ENCODE measurements around the gene PRSS12.
"Not testable (repeated sequence)": the region's sequence is repeated elsewhere in the genome, so short reads cannot be mapped to it uniquely, and the experiment has no call there.

PRSS12 gene

DNA sequence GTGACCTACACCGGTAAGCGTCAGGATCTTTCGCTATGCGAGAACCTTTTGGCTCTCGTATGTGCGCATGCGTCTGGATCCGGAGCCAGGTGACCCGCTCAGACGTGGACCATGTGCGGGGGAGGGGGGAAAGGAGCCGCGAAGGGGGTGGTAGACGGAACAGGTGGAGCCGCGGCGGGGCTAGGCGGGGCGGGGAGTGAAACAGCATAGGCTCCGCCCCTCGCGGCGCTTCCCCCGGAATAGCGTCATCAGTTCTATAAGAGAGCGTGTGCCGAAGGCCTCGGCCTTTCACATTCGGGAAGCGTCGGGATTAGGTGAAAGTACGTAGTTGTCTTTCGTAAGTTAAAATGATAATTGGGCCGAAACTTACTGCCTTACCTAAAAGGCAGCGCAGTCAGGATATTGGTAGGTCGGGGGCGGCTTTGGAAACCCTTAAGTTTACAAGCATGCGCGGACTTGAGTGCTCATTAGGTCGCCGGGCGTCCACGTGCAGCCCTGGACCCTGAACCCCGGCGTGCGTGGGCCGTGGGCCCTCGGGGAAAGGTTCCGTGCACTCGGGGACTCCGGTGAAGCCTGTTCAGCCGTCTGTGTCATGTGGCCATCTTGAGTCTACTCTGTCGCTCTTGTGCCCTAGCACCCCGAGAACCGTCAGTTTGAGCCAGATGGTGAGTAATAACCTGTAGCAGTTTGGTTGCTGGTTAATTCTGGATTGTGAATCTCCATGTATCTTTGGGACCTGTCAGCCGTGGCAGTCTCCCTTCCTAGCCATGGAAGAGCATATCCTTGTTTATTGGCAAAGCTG, 74.1 kb downstream of the PRSS12 start:
- H3K4me1 ChIP-seq (ENCODE audit: insufficient read depth, insufficient read length): no peaks in the 10 kb centered on the region
- H3K9ac ChIP-seq (ENCODE audit: insufficient read length, low read depth): peak overlapping the region; percentile 99
- peak; percentile 90 for DNase-seq (ENCODE audit: low read depth, low spot score)
- H3K27me3 ChIP-seq (ENCODE audit: insufficient read depth, insufficient read length): no peaks in the 10 kb centered on the region
- no peaks in the 10 kb centered on the region; the same call in 1 of the 2 replicates for H3K9me3 ChIP-seq (ENCODE audit: insufficient read depth, low read length)
- peak overlapping the region; percentile 93 for H3K4me3 ChIP-seq (ENCODE audit: insufficient read length, low read depth)
- no peak for TF ChIP-seq SUZ12 (IDR thresholded peaks at IDR 0.05; ENCODE audit: extremely low read depth, insufficient read depth, insufficient read length)
- TF ChIP-seq YY1 (IDR thresholded peaks at IDR 0.05; ENCODE audit: insufficient read depth, insufficient read length): no peak
- TF ChIP-seq ZNF274 (IDR thresholded peaks at IDR 0.05; ENCODE audit: low read depth, low read length): no peak
- peaks cover 36% of the 10 kb centered on the region for H3K36me3 ChIP-seq (ENCODE audit: insufficient read depth, insufficient read length, low read length)

DNA sequence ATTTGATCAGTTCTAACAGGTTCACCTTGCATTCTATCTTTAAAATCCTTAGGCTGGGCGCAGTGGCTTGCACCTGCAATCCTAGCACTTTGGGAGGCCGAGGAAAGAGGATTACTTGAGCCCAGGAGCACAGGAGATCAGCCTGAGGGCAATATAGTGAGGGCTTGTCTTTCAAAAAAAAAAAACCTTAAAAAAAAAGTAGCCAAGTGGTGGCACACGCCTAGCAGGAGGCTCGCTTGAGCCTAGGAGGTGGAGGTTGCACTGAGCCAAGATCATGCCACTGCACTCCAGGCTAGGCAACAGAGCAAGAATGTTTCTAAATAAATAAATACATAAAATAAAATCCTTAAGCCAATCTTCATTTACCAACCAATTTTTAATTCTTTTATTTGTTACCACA, 75.6 kb downstream of the PRSS12 start:
- Histone ChIP-seq H3K4me1 (ENCODE audit: insufficient read depth, insufficient read length) (no peaks in the 10 kb centered on the region), H3K4me3 (ENCODE audit: insufficient read length, low read depth) (peak overlapping the region; percentile 93), H3K9me3 (ENCODE audit: insufficient read depth, low read length) (no peaks in the 10 kb centered on the region; the same call in 1 of the 2 replicates), H3K36me3 (ENCODE audit: insufficient read depth, insufficient read length, low read length) (peaks cover 36% of the 10 kb centered on the region), H3K9ac (ENCODE audit: insufficient read length, low read depth) (no peak overlapping the region), H3K27me3 (ENCODE audit: insufficient read depth, insufficient read length) (no peaks in the 10 kb centered on the region)
- TF ChIP-seq YY1 (IDR thresholded peaks at IDR 0.05; ENCODE audit: insufficient read depth, insufficient read length) (no peak), ZNF274 (IDR thresholded peaks at IDR 0.05; ENCODE audit: low read depth, low read length) (no peak), SUZ12 (IDR thresholded peaks at IDR 0.05; ENCODE audit: extremely low read depth, insufficient read depth, insufficient read length) (no peak)
- DNase-seq (ENCODE audit: low read depth, low spot score): no peak

DNA sequence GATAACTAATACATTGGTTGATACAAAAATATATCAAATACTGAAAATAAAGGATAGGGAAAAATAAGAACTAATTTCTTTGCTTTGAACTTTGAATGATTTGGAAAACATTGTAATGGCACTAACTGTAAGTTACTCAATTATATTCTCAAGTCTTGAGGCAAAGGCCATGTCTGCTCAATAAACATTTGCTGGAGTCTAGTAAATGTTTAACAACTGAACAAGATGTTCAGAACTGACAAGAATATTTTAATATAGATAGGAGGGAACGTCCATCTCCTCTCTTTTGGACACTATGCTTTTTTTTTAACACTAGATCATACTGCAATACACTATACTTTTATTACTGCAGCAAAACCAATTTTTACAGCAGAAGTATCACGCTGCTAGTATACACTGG, 76.2 kb downstream of the PRSS12 start:
- Histone ChIP-seq H3K36me3 (ENCODE audit: insufficient read depth, insufficient read length, low read length) (peaks cover 30% of the 10 kb centered on the region), H3K27me3 (ENCODE audit: insufficient read depth, insufficient read length) (no peaks in the 10 kb centered on the region), H3K9me3 (ENCODE audit: insufficient read depth, low read length) (no peaks in the 10 kb centered on the region; the same call in 1 of the 2 replicates), H3K4me1 (ENCODE audit: insufficient read depth, insufficient read length) (no peaks in the 10 kb centered on the region), H3K4me3 (ENCODE audit: insufficient read length, low read depth) (no peak overlapping the region), H3K9ac (ENCODE audit: insufficient read length, low read depth) (no peak overlapping the region)
- TF ChIP-seq SUZ12 (IDR thresholded peaks at IDR 0.05; ENCODE audit: extremely low read depth, insufficient read depth, insufficient read length): no peak
- TF ChIP-seq YY1 (IDR thresholded peaks at IDR 0.05; ENCODE audit: insufficient read depth, insufficient read length): no peak
- TF ChIP-seq ZNF274 (IDR thresholded peaks at IDR 0.05; ENCODE audit: low read depth, low read length): no peak
- no peak for DNase-seq (ENCODE audit: low read depth, low spot score)

DNA sequence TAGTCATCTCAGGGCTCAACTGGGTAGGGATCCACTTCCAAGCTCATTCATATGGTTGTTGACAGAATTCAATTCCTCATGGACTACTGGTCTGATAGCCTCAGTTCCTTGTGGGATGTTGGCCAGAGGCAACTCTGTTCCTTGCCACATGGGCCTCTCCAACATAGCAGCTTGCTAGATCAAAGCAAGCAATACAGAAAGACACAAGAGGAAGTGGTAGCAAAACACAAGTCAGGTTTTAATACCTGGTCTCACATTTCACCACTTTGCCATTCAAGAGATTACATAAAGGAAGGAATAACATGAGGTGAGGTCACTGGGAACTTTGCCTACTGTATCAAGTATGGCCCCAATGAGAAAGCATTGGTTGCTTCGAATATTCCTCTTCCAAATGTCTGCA, 79.2 kb downstream of the PRSS12 start:
- H3K4me3 ChIP-seq (ENCODE audit: insufficient read length, low read depth): no peak overlapping the region
- TF ChIP-seq SUZ12 (IDR thresholded peaks at IDR 0.05; ENCODE audit: extremely low read depth, insufficient read depth, insufficient read length): no peak
- no peak for TF ChIP-seq ZNF274 (IDR thresholded peaks at IDR 0.05; ENCODE audit: low read depth, low read length)
- TF ChIP-seq YY1 (IDR thresholded peaks at IDR 0.05; ENCODE audit: insufficient read depth, insufficient read length): no peak

DNA sequence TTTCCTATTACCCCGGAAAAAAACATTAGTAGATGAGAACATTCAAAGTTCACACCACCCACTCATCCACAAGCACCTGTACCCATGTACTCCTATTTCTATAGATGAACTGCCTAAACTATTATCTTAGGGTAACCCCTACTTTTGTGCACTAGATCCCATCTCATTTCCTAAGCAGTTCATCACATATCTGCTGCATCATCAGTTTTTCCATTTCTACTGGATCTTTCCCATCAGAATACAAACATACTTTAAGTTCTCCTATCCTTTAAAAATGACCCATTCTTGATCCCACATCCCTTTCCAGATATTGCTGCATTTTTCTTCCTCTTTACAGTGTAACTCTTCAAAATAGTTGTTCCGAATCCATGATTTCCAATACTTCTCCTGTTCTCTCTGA, 81.0 kb downstream of the PRSS12 start:
- H3K4me3 ChIP-seq (ENCODE audit: insufficient read length, low read depth): no peak overlapping the region
- H3K4me1 ChIP-seq (ENCODE audit: insufficient read depth, insufficient read length): no peaks in the 10 kb centered on the region
- TF ChIP-seq SUZ12 (IDR thresholded peaks at IDR 0.05; ENCODE audit: extremely low read depth, insufficient read depth, insufficient read length) (no peak), YY1 (IDR thresholded peaks at IDR 0.05; ENCODE audit: insufficient read depth, insufficient read length) (no peak), ZNF274 (IDR thresholded peaks at IDR 0.05; ENCODE audit: low read depth, low read length) (no peak)
- H3K9me3 ChIP-seq (ENCODE audit: insufficient read depth, low read length): no peaks in the 10 kb centered on the region; the same call in 1 of the 2 replicates
- no peaks in the 10 kb centered on the region for H3K27me3 ChIP-seq (ENCODE audit: insufficient read depth, insufficient read length)
- no peak overlapping the region for H3K9ac ChIP-seq (ENCODE audit: insufficient read length, low read depth)
- DNase-seq (ENCODE audit: low read depth, low spot score): no peak
- H3K36me3 ChIP-seq (ENCODE audit: insufficient read depth, insufficient read length, low read length): no peaks in the 10 kb centered on the region

More for the DNA sequence above, 79.2 kb downstream of the PRSS12 start:
- H3K9me3 ChIP-seq (ENCODE audit: insufficient read depth, low read length): no peaks in the 10 kb centered on the region; the same call in 1 of the 2 replicates
- peaks cover under 1% of the 10 kb centered on the region for H3K36me3 ChIP-seq (ENCODE audit: insufficient read depth, insufficient read length, low read length)
- H3K4me1 ChIP-seq (ENCODE audit: insufficient read depth, insufficient read length): no peaks in the 10 kb centered on the region
- H3K27me3 ChIP-seq (ENCODE audit: insufficient read depth, insufficient read length): no peaks in the 10 kb centered on the region
- no peak overlapping the region for H3K9ac ChIP-seq (ENCODE audit: insufficient read length, low read depth)
- DNase-seq (ENCODE audit: low read depth, low spot score): no peak

DNA sequence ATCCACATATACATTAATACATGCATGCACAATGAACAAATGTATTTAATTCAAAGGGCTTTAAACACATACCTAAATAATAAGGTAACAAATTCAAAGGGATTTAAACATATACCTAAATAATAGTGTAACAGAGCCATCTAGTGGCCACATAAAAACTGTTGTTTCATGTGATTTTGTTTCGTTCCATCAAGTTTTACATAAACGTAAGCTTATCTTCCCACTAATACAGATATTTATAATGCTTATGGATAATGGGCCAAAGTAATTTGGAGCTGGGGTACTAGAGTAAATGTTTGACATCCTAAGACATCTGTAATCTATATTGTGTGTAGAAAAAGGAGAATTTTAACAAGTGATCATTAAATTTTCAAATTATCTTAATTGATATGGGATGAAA, 82.3 kb downstream of the PRSS12 start:
- DNase-seq (ENCODE audit: low read depth, low spot score): no peak

DNA sequence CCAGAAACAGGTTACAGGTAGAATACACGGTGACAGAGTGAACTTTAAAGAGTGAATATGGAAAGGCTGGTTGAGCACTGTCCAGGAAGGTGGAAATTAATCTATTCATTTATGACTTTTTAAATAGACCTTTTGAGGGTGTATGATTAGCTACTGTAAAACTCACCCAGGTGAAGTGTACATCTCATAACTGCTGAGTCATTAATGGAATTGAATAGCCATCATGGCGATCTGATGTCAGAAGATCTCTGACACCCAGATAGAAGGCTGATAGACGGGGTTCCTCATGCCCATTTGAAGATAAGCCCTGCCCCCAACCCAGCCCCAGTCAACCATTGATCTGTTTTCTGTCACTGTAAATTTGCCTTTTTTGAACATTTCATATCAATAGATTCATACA, 84.0 kb downstream of the PRSS12 start:
- TF ChIP-seq SUZ12 (IDR thresholded peaks at IDR 0.05; ENCODE audit: extremely low read depth, insufficient read depth, insufficient read length): no peak
- no peak for TF ChIP-seq YY1 (IDR thresholded peaks at IDR 0.05; ENCODE audit: insufficient read depth, insufficient read length)
- no peak for TF ChIP-seq ZNF274 (IDR thresholded peaks at IDR 0.05; ENCODE audit: low read depth, low read length)

More for the DNA sequence above, 82.3 kb downstream of the PRSS12 start:
- Histone ChIP-seq H3K9ac (ENCODE audit: insufficient read length, low read depth) (no peak overlapping the region), H3K9me3 (ENCODE audit: insufficient read depth, low read length) (no peaks in the 10 kb centered on the region), H3K4me1 (ENCODE audit: insufficient read depth, insufficient read length) (no peaks in the 10 kb centered on the region), H3K36me3 (ENCODE audit: insufficient read depth, insufficient read length, low read length) (no peaks in the 10 kb centered on the region), H3K27me3 (ENCODE audit: insufficient read depth, insufficient read length) (no peaks in the 10 kb centered on the region), H3K4me3 (ENCODE audit: insufficient read length, low read depth) (no peak overlapping the region)
- TF ChIP-seq ZNF274 (IDR thresholded peaks at IDR 0.05; ENCODE audit: low read depth, low read length) (no peak), SUZ12 (IDR thresholded peaks at IDR 0.05; ENCODE audit: extremely low read depth, insufficient read depth, insufficient read length) (no peak), YY1 (IDR thresholded peaks at IDR 0.05; ENCODE audit: insufficient read depth, insufficient read length) (no peak)

DNA sequence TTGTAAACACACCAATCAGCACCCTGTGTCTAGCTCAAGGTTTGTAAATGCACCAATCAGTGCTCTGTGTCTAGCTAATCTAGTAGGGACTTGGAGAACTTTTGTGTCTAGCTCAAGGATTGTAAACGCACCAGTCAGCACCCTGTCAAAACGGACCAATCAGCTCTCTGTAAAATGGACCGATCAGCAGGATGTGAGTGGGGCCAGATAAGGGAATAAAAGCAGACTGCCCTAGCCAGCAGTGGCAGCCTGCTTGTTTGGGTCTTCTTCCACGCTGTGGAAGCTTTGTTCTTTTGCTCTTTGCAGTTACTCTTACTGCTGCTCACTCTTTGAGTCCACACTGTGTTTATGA, 86.7 kb downstream of the PRSS12 start:
- not testable (repeated sequence) for H3K9me3 ChIP-seq (ENCODE audit: insufficient read depth, low read length); H3K4me1 ChIP-seq (ENCODE audit: insufficient read depth, insufficient read length); H3K36me3 ChIP-seq (ENCODE audit: insufficient read depth, insufficient read length, low read length); H3K27me3 ChIP-seq (ENCODE audit: insufficient read depth, insufficient read length); DNase-seq (ENCODE audit: low read depth, low spot score); H3K9ac ChIP-seq (ENCODE audit: insufficient read length, low read depth); H3K4me3 ChIP-seq (ENCODE audit: insufficient read length, low read depth)

More for the DNA sequence above, 84.0 kb downstream of the PRSS12 start:
- DNase-seq (ENCODE audit: low read depth, low spot score): no peak
- Histone ChIP-seq H3K4me3 (ENCODE audit: insufficient read length, low read depth) (no peak overlapping the region), H3K36me3 (ENCODE audit: insufficient read depth, insufficient read length, low read length) (no peaks in the 10 kb centered on the region), H3K9me3 (ENCODE audit: insufficient read depth, low read length) (no peaks in the 10 kb centered on the region), H3K4me1 (ENCODE audit: insufficient read depth, insufficient read length) (no peaks in the 10 kb centered on the region), H3K27me3 (ENCODE audit: insufficient read depth, insufficient read length) (no peaks in the 10 kb centered on the region), H3K9ac (ENCODE audit: insufficient read length, low read depth) (no peak overlapping the region)
